Measurements from ENCODE around the gene OR1S2.

- TF ChIP-seq EZH2phosphoT487 (IDR thresholded peaks at IDR 0.05; ENCODE audit: borderline replicate concordance) = no peak
- TF ChIP-seq CTCF (conservative IDR thresholded peaks at IDR 0.05; ENCODE audit: low read length) = no peak
Observed at GRCh38 chr11:58204042-58204441, at the start of gene OR1S2.

All from Loucy (cell line).